Cardiac muscle cell (in vitro differentiated cells and primary cell): ENCODE results near the gene ACADS. TPM values are rescaled to one million over a fixed set of nuclear protein-coding genes. Genes with fewer than 3 reads are reported as not detected.

ENCODE experiments used
- DNase-seq, 2 donors: peaks; one replicate each; pipeline versions ENCODE4 v3.0.0 to v3.0.0-alpha.2; 2010 to 2017; ENCODE audit warnings: low read depth in 1 of 2, low spot score in 1 of 2
- H3K27ac ChIP-seq: fragments of 200-600 bp; sonication (generic); 2 replicates; pipeline ENCODE4 v1.5.1; 2016
- H3K27me3 ChIP-seq: fragments of 200-600 bp; sonication (generic); 2 replicates; pipeline ENCODE4 v1.6.0; 2016; ENCODE audit warnings: control low read depth
- H3K36me3 ChIP-seq: fragments of 200-600 bp; sonication (generic); 2 replicates; pipeline ENCODE4 v1.5.1; 2016; ENCODE audit warnings: control low read depth
- H3K4me1 ChIP-seq: fragments of 200-600 bp; sonication (generic); 2 replicates; pipeline ENCODE4 v1.8.1; 2017; ENCODE audit warnings: low read depth, mild to moderate bottlenecking, mixed run types
- H3K4me3 ChIP-seq: fragments of 200-600 bp; sonication (generic); 2 replicates; pipeline ENCODE4 v1.5.1; 2016; ENCODE audit warnings: mild to moderate bottlenecking
- H3K9me3 ChIP-seq: fragments of 200-600 bp; sonication (generic); 2 replicates; pipeline ENCODE4 v1.5.1; 2017; ENCODE audit warnings: low read depth, mild to moderate bottlenecking, control low read depth
- polyA plus RNA-seq: library from polyadenylated mRNA; unstranded; fragments of >200 nt; fragmentation: Nextera tagmentation; extraction: Ambion mirVana; gene quantifications from 2 replicates; pipeline ENCODE4 v1.2.1, GENCODE V29; 2016
- total RNA-seq: library from RNA; depleted of rRNA; stranded (reverse); fragments of >200 nt; gene quantifications from 2 replicates; pipeline ENCODE4 v1.2.3, GENCODE V29; 2016
- TF ChIP-seq, protein P1 (sequence below): IDR thresholded peaks from 2 replicates; pipeline ENCODE4 v1.5.1; 2012; ENCODE audit warnings: low read depth, mild to moderate bottlenecking, low read length

Gene ACADS
- total and polyA plus RNA-seq, 2 experiments from 2014 or later, result 35.9 to 59.8 TPM

DNA sequence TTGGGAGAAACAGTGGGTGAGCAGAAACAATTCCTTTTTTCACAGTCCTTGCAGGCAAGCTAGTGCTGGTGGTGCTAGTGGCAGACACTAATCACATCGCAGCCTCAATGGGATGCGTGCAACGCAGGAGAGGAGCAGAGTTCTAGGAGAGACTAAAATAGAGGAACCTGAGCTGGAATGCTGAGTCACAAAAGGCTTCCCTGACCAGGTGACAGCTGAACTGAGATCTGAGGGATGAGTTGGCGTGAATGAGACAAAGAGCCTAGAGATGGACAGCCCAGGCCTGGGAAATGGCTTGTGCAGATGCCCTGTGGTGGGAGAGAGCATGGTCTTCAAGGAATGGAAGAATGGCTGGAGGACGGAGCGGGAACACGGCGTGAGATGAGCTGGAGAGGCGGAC lies 25.8 kb downstream of the ACADS start:
- Histone ChIP-seq H3K9me3 (no peaks in the 10 kb centered on the region), H3K36me3 (no peaks in the 10 kb centered on the region), H3K4me3 (no peak overlapping the region), H3K27ac (no peak overlapping the region), H3K4me1 (no peaks in the 10 kb centered on the region), H3K27me3 (no peaks in the 10 kb centered on the region)
- TF ChIP-seq, protein P1, sequence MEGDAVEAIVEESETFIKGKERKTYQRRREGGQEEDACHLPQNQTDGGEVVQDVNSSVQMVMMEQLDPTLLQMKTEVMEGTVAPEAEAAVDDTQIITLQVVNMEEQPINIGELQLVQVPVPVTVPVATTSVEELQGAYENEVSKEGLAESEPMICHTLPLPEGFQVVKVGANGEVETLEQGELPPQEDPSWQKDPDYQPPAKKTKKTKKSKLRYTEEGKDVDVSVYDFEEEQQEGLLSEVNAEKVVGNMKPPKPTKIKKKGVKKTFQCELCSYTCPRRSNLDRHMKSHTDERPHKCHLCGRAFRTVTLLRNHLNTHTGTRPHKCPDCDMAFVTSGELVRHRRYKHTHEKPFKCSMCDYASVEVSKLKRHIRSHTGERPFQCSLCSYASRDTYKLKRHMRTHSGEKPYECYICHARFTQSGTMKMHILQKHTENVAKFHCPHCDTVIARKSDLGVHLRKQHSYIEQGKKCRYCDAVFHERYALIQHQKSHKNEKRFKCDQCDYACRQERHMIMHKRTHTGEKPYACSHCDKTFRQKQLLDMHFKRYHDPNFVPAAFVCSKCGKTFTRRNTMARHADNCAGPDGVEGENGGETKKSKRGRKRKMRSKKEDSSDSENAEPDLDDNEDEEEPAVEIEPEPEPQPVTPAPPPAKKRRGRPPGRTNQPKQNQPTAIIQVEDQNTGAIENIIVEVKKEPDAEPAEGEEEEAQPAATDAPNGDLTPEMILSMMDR, result no peak
- DNase-seq, result no peak

DNA sequence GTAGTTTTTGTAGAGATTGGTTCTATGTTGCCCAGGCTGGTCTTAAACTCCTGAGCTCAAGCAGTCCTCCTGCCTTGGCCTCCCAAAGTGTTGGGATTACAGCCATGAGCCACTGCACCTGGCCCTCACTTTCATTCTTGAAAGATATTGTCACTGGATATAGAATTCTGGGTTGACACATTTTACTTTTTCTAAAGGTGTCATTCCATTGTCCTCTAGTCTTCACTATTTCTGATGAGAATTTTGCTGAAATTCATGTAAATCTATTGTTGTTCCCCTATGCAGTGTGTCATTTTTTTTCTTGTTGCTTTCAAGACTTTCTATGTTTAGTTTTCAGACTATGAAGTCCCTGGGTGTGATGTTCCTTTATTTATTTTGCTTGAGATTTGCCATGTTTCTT lies 29.2 kb downstream of the ACADS start:
- Histone ChIP-seq H3K27ac (no peak overlapping the region), H3K4me3 (no peak overlapping the region)
- TF ChIP-seq, protein P1, result no peak

DNA sequence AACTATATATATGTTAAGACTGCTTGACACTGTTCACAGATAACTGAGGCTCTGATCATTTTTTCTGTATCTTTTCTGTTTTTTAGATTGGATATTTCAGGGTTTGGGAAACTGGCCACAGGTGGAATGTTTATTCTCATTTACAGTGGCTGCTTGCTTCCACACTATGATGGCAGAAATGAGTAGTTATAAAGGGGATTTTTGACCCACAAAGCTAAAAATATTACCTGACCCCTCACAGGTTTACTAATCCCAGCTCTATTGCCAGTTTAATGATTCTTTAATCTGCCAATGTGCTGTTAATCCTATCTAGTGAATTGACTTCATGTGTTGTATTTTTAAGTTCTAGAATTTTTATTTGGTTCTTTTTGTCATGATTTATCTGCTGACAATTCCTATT lies 29.6 kb downstream of the ACADS start:
- Histone ChIP-seq H3K36me3 (no peaks in the 10 kb centered on the region), H3K27me3 (no peaks in the 10 kb centered on the region), H3K4me3 (no peak overlapping the region), H3K4me1 (peaks cover 5% of the 10 kb centered on the region), H3K9me3 (no peaks in the 10 kb centered on the region), H3K27ac (no peak overlapping the region)
- TF ChIP-seq, protein P1, result no peak
- no peak for DNase-seq

More for the DNA sequence above, 29.2 kb downstream of the ACADS start:
- no peaks in the 10 kb centered on the region for H3K4me1 ChIP-seq
- H3K27me3 ChIP-seq, result no peaks in the 10 kb centered on the region
- H3K36me3 ChIP-seq, result no peaks in the 10 kb centered on the region
- H3K9me3 ChIP-seq, result no peaks in the 10 kb centered on the region
- no peak for DNase-seq

- no peak for DNase-seq
- no peaks in the 10 kb centered on the region for H3K9me3 ChIP-seq
- H3K27ac ChIP-seq, result no peak overlapping the region
- H3K4me1 ChIP-seq, result peaks cover 25% of the 10 kb centered on the region
- no peak overlapping the region for H3K4me3 ChIP-seq
- no peaks in the 10 kb centered on the region for H3K27me3 ChIP-seq
- H3K36me3 ChIP-seq, result no peaks in the 10 kb centered on the region
- TF ChIP-seq, protein P1, result no peak
These were observed 31.7 kb downstream of the ACADS start for GRCh38 chr12:120757226-120757742.

GRCh38 chr12:120757949-120758348 lies 32.3 kb downstream of the ACADS start:
- Histone ChIP-seq H3K4me1 (peaks cover 27% of the 10 kb centered on the region), H3K36me3 (no peaks in the 10 kb centered on the region), H3K4me3 (no peak overlapping the region), H3K27me3 (no peaks in the 10 kb centered on the region), H3K27ac (no peak overlapping the region), H3K9me3 (no peaks in the 10 kb centered on the region)
- TF ChIP-seq, protein P1, result no peak
- no peak for DNase-seq
